SK-N-SH (cell line): ENCODE measurements around the gene SDF2L1. TPM values are rescaled to one million over a fixed set of nuclear protein-coding genes. Genes with fewer than 3 reads are reported as not detected.

Experiments used
- CTCF ChIA-PET: fragments of 300-600, 350-600 bp; formaldehyde crosslinking; extraction: SDS; loops from one replicate; lab custom pipeline; 2021; lab: Yijun Ruan, JAX
- POLR2A ChIA-PET: fragments of 350-600 bp; sonication (Branson Sonifier 250); formaldehyde crosslinking; extraction: SDS; loops from one replicate; lab custom pipeline; 2020; ENCODE audit warnings: antibody characterized with exemption, inconsistent platforms; lab: Yijun Ruan, JAX
- DNase-seq: peaks from one replicate; pipeline ENCODE4 v3.0.0; 2012
- H2AFZ ChIP-seq: fragments of 200-600 bp; sonication (generic); 2 replicates; pipeline ENCODE4 v1.8.1; 2016; ENCODE audit warnings: antibody characterized with exemption, mild to moderate bottlenecking, low read depth
- H3F3A ChIP-seq: fragments of 200-600 bp; sonication (generic); replicated peaks from 2 replicates; pipeline ENCODE3; 2016; ENCODE audit warnings: antibody characterized with exemption, mild to moderate bottlenecking; ENCODE audit not compliant: insufficient read depth
- H3K27ac ChIP-seq, 2 experiments: fragments of 200-500 bp in 1 of 2; fragments of 200-600 bp in 1 of 2; sonication (Bioruptor generic) in 1 of 2; sonication (generic), shearing (Covaris generic) in 1 of 2; 2 replicates each; pipeline versions ENCODE4 v1.5.1 to v1.6.1; 2014 to 2016; ENCODE audit warnings: low read depth in 2 of 2, inconsistent platforms in 1 of 2, low read length in 1 of 2, mild to moderate bottlenecking in 1 of 2, mixed read lengths in 1 of 2
- H3K27me3 ChIP-seq: fragments of 200-600 bp; sonication (generic), shearing (Covaris generic); 2 replicates; pipeline ENCODE4 v1.6.1; 2016; ENCODE audit warnings: mixed run types; ENCODE audit not compliant: insufficient read depth
- H3K36me3 ChIP-seq, 2 experiments: fragments of 200-500 bp in 1 of 2; fragments of 200-600 bp in 1 of 2; sonication (Bioruptor generic) in 1 of 2; sonication (generic) in 1 of 2; replicated peaks in 1 of 2; 2 replicates each; pipeline versions ENCODE3 to v1.5.1; 2014 to 2016; ENCODE audit warnings: low read length in 1 of 2, mild to moderate bottlenecking in 1 of 2; ENCODE audit not compliant: insufficient read depth in 2 of 2, control insufficient read depth in 1 of 2
- H3K4me1 ChIP-seq, 2 experiments: fragments of 200-500 bp in 1 of 2; fragments of 200-600 bp in 1 of 2; sonication (Bioruptor generic) in 1 of 2; sonication (generic), shearing (Covaris generic) in 1 of 2; 2 replicates each; pipeline versions ENCODE4 v1.5.1 to v1.6.1; 2014 to 2016; ENCODE audit warnings: low read depth in 1 of 2, low read length in 1 of 2, mixed run types in 1 of 2; ENCODE audit not compliant: insufficient read depth in 2 of 2, control insufficient read depth in 1 of 2
- H3K4me2 ChIP-seq: fragments of 200-600 bp; sonication (generic), shearing (Covaris generic); 2 replicates; pipeline ENCODE4 v1.6.1; 2017; ENCODE audit warnings: mixed run types
- H3K4me3 ChIP-seq, 2 experiments: fragments of 200-500 bp in 1 of 2; fragments of 200-600 bp in 1 of 2; sonication (Bioruptor generic) in 1 of 2; sonication (generic), shearing (Covaris generic) in 1 of 2; 2 replicates each; pipeline versions ENCODE4 v1.5.1 to v1.8.1; 2014 to 2016; ENCODE audit warnings: low read depth in 2 of 2, inconsistent platforms in 1 of 2, low read length in 1 of 2, mild to moderate bottlenecking in 1 of 2, mixed read lengths in 1 of 2, moderate library complexity in 1 of 2
- H3K79me2 ChIP-seq: fragments of 200-600 bp; sonication (generic); 2 replicates; pipeline ENCODE4 v1.8.1; 2017; ENCODE audit warnings: mild to moderate bottlenecking; ENCODE audit not compliant: insufficient read depth
- H3K9ac ChIP-seq: fragments of 200-600 bp; sonication (generic); 2 replicates; pipeline ENCODE4 v1.6.1; 2017; ENCODE audit warnings: mixed run types
- H3K9me2 ChIP-seq: fragments of 200-600 bp; sonication (generic); 2 replicates; pipeline ENCODE4 v1.6.1; 2017; ENCODE audit warnings: mixed run types
- H3K9me3 ChIP-seq: fragments of 200-600 bp; sonication (generic); 2 replicates; pipeline ENCODE4 v1.6.1; 2017; ENCODE audit warnings: mixed run types, mild to moderate bottlenecking, moderate library complexity
- H4K20me1 ChIP-seq: fragments of 200-600 bp; sonication (generic); 2 replicates; pipeline ENCODE4 v1.6.1; 2017; ENCODE audit warnings: mild to moderate bottlenecking, mixed run types; ENCODE audit not compliant: insufficient read depth
- ELF1 ChIP-seq: IDR thresholded peaks from 2 replicates; pipeline ENCODE4 v1.4.0; 2012
- EZH2phosphoT487 ChIP-seq: fragments of 200-600 bp; sonication (generic); IDR thresholded peaks from 2 replicates; pipeline ENCODE4 v1.6.1; 2017; ENCODE audit warnings: low read depth, mixed run types, mild to moderate bottlenecking, antibody characterized with exemption, moderate library complexity, borderline replicate concordance
- FOXM1 ChIP-seq: IDR thresholded peaks from 2 replicates; pipeline ENCODE4 v1.4.0; 2012; ENCODE audit warnings: low read depth, mild to moderate bottlenecking
- GATA2 ChIP-seq: sonication (generic); formaldehyde crosslinking; IDR thresholded peaks from 2 replicates; pipeline ENCODE4 v1.5.0; 2020; ENCODE audit warnings: mild to moderate bottlenecking, missing genetic modification reagents
- NFIC ChIP-seq: IDR thresholded peaks from 2 replicates; pipeline ENCODE4 v1.4.0; 2012; ENCODE audit warnings: borderline replicate concordance
- NRF1 ChIP-seq: IDR thresholded peaks from 2 replicates; pipeline ENCODE4 v1.6.1; 2012; ENCODE audit warnings: low read depth, mild to moderate bottlenecking, low read length
- POLR2AphosphoS5 ChIP-seq: IDR thresholded peaks from 2 replicates; pipeline ENCODE4 v1.6.1; 2012; ENCODE audit warnings: low read depth, low read length
- RAD21 ChIP-seq: IDR thresholded peaks from 2 replicates; pipeline ENCODE4 v1.6.1; 2012; ENCODE audit warnings: mild to moderate bottlenecking, low read length
- SIN3A ChIP-seq: IDR thresholded peaks from 2 replicates; pipeline ENCODE4 v1.6.1; 2012; ENCODE audit warnings: low read depth, mild to moderate bottlenecking, low read length, moderate library complexity, borderline replicate concordance
- TEAD4 ChIP-seq: IDR thresholded peaks from 2 replicates; pipeline ENCODE4 v1.4.0; 2012; ENCODE audit warnings: mild to moderate bottlenecking, borderline replicate concordance; ENCODE audit not compliant: insufficient read depth
- WGBS: methylation state at CpG from one replicate; pipeline ENCODE4 v1.1.6; 2017; ENCODE audit warnings: low lambda C conversion rate; 5-methylcytosine and 5-hydroxymethylcytosine counted together
- polyA plus RNA-seq, 3 experiments: library from polyadenylated mRNA; depleted of rRNA; stranded (reverse); fragments of >200 nt; gene quantifications; 2 replicates each; pipeline ENCODE4 v1.2.3, GENCODE V29; 2012
- TF ChIP-seq, protein P1 (sequence below): IDR thresholded peaks from 2 replicates; pipeline ENCODE4 v1.4.0; 2012; ENCODE audit warnings: low read depth, borderline replicate concordance
- TF ChIP-seq, protein P2 (sequence below): IDR thresholded peaks from 2 replicates; pipeline ENCODE4 v1.4.0; 2012; ENCODE audit warnings: low read depth, borderline replicate concordance
- TF ChIP-seq, protein P3 (sequence below): IDR thresholded peaks from 2 replicates; pipeline ENCODE4 v1.6.1; 2012; ENCODE audit warnings: mild to moderate bottlenecking, low read depth, low read length, moderate library complexity

Gene SDF2L1
- polyA plus RNA-seq, 1 of the 3 experiments (the other 2 are of a cell fraction): 60.9 TPM

DNA sequence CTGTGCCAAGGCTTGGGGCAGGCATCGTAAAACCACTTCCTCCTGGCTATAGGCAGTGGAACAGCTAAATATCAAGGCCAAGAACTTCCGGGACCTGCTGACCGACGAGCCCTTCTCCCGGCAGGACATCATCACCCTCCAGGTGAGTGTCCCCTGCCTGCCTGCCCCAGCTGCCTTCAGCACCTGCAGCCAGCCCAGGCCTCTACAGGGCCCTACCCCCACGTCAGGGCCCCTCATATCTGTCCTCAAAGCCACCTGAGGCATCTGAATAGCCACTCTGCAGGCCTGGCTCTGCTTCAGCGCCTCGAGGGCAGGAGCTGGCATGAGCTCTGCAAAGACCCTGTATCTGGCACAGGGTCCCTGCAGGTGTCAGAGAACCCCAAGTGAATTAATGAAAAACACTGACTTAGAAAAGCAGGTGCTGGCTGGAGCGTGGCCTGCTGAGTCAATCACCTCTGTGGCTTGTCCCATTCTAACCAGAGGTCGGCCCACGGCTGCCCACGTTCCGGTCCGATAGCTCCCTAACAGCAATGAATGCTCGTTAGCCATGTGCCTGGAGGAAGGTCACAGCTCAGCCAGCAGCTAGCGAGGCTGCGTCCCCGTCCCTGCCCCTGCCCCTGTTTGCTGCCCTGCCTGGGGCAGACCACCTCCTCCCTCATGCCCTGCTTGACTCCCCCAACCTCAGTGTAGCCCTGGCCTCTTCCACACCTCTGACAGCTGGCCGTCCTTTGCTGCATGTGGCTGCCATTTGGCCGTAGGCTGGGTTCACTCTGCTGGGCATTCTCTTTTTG, 40.5 kb downstream of the SDF2L1 start:
- ChIA-PET CTCF (interaction anchor here (1.3 to 2.4 kb wide), 3 partner anchors 40 to 270 kb away, joined by 3 to 10 read pairs (median 4); partner anchors contain the start of gene PPM1F), POLR2A (interaction anchor here (1.0 kb wide), 1 partner anchor 11 kb away, joined by 4 read pairs; no protein-coding TSS in a partner anchor)
- H3K9me3 ChIP-seq: no peaks in the 10 kb centered on the region
- no peaks in the 10 kb centered on the region; a peak in 1 of 4 replicates for H3K4me1 ChIP-seq
- no peaks in the 10 kb centered on the region for H3K79me2 ChIP-seq
- no peaks in the 10 kb centered on the region for H3K27me3 ChIP-seq
- peaks cover 0 to 39% of the 10 kb centered on the region in 2 experiments for H3K36me3 ChIP-seq
- no peaks in the 10 kb centered on the region for H3F3A ChIP-seq
- no peak overlapping the region; a peak in 1 of 4 replicates for H3K27ac ChIP-seq
- WGBS: 88% methylated on average over 15 of the region's 20 CpGs
- DNase-seq: no peak
- TF ChIP-seq POLR2AphosphoS5: no peak
- no peak for TF ChIP-seq RAD21
- no peak for TF ChIP-seq TEAD4
- TF ChIP-seq NFIC: no peak
- TF ChIP-seq, protein P1, sequence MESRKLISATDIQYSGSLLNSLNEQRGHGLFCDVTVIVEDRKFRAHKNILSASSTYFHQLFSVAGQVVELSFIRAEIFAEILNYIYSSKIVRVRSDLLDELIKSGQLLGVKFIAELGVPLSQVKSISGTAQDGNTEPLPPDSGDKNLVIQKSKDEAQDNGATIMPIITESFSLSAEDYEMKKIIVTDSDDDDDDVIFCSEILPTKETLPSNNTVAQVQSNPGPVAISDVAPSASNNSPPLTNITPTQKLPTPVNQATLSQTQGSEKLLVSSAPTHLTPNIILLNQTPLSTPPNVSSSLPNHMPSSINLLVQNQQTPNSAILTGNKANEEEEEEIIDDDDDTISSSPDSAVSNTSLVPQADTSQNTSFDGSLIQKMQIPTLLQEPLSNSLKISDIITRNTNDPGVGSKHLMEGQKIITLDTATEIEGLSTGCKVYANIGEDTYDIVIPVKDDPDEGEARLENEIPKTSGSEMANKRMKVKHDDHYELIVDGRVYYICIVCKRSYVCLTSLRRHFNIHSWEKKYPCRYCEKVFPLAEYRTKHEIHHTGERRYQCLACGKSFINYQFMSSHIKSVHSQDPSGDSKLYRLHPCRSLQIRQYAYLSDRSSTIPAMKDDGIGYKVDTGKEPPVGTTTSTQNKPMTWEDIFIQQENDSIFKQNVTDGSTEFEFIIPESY: no peak
- TF ChIP-seq ELF1: no peak
- no peak for TF ChIP-seq SIN3A
- TF ChIP-seq, protein P2, sequence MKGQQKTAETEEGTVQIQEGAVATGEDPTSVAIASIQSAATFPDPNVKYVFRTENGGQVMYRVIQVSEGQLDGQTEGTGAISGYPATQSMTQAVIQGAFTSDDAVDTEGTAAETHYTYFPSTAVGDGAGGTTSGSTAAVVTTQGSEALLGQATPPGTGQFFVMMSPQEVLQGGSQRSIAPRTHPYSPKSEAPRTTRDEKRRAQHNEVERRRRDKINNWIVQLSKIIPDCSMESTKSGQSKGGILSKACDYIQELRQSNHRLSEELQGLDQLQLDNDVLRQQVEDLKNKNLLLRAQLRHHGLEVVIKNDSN: no peak
- TF ChIP-seq FOXM1: no peak
- TF ChIP-seq NRF1: no peak
- no peak for TF ChIP-seq GATA2
- TF ChIP-seq, protein P3, sequence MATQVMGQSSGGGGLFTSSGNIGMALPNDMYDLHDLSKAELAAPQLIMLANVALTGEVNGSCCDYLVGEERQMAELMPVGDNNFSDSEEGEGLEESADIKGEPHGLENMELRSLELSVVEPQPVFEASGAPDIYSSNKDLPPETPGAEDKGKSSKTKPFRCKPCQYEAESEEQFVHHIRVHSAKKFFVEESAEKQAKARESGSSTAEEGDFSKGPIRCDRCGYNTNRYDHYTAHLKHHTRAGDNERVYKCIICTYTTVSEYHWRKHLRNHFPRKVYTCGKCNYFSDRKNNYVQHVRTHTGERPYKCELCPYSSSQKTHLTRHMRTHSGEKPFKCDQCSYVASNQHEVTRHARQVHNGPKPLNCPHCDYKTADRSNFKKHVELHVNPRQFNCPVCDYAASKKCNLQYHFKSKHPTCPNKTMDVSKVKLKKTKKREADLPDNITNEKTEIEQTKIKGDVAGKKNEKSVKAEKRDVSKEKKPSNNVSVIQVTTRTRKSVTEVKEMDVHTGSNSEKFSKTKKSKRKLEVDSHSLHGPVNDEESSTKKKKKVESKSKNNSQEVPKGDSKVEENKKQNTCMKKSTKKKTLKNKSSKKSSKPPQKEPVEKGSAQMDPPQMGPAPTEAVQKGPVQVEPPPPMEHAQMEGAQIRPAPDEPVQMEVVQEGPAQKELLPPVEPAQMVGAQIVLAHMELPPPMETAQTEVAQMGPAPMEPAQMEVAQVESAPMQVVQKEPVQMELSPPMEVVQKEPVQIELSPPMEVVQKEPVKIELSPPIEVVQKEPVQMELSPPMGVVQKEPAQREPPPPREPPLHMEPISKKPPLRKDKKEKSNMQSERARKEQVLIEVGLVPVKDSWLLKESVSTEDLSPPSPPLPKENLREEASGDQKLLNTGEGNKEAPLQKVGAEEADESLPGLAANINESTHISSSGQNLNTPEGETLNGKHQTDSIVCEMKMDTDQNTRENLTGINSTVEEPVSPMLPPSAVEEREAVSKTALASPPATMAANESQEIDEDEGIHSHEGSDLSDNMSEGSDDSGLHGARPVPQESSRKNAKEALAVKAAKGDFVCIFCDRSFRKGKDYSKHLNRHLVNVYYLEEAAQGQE: no peak
- TF ChIP-seq EZH2phosphoT487: no peak
- no peaks in the 10 kb centered on the region for H3K9me2 ChIP-seq
- H3K9ac ChIP-seq: no peak overlapping the region
- H3K4me3 ChIP-seq: no peak overlapping the region
- H4K20me1 ChIP-seq: no peaks in the 10 kb centered on the region
- H2AFZ ChIP-seq: no peak overlapping the region
- no peak overlapping the region for H3K4me2 ChIP-seq
